ENCODE data around the gene PPM1L. TPM values are rescaled to one million over a fixed set of nuclear protein-coding genes. Genes with fewer than 3 reads are reported as not detected.

PPM1L gene
- total RNA-seq, 1 experiment from 2014 or later, result 13.2 TPM

GRCh38 chr3:160771811-160772459, 15.9 kb downstream of the PPM1L start:
- Histone ChIP-seq H3K79me2 (ENCODE audit: insufficient read depth, low read length) (no peaks in the 10 kb centered on the region), H3K9ac (ENCODE audit: low read length) (no peak overlapping the region), H3K4me2 (ENCODE audit: low read length) (no peak overlapping the region), H3K9me3 (ENCODE audit: control insufficient read depth in 1 of 2, insufficient read depth in 1 of 2, low read depth in 1 of 2, low read length in 2 of 2) (no peaks in the 10 kb centered on the region), H3K36me3 (ENCODE audit: control insufficient read depth in 1 of 2, insufficient read depth in 2 of 2, low read length in 2 of 2) (no peaks in the 10 kb centered on the region), H3K27me3 (ENCODE audit: insufficient read depth, low read length) (no peaks in the 10 kb centered on the region), H3K4me3 (replicated peaks in 1 of 2; ENCODE audit: low read depth in 1 of 2, low read length in 2 of 2) (no peak overlapping the region), H3K27ac (ENCODE audit: low read depth, low read length) (no peak overlapping the region), H3K9me2 (ENCODE audit: insufficient read depth) (no peaks in the 10 kb centered on the region), H2AFZ (ENCODE audit: low read depth, low read length, poor library complexity, severe bottlenecking) (no peak overlapping the region), H3K4me1 (ENCODE audit: control insufficient read depth in 1 of 2, insufficient read depth in 2 of 2, low read length in 2 of 2) (no peaks in the 10 kb centered on the region), H4K20me1 (ENCODE audit: insufficient read depth) (no peaks in the 10 kb centered on the region; the same call in 1 of the 2 replicates)
- DNase-seq (ENCODE audit: low read depth, low spot score), result no peak
- no TSS peak for BruUV-seq (replicated peaks)
- ChIA-PET POLR2A (interaction anchor here (0.7 kb wide), 1 partner anchor 16 kb away, joined by 3 read pairs; no protein-coding TSS in a partner anchor), CTCF (no interaction called here), RAD21 (ENCODE audit: low non-redundant PET in 1 of 2, low total read pairs in 2 of 2, uncharacterized antibody in 2 of 2, unreplicated experiment in 2 of 2) (no interaction called here)
- intact Hi-C loops (cut with micrococcal nuclease), result no loop called here
- TF ChIP-seq ZFX (IDR thresholded peaks at IDR 0.05) (no peak), MAX (IDR thresholded peaks at IDR 0.05) (no peak)
- ATAC-seq, result no peak

- Histone ChIP-seq H3K9ac (ENCODE audit: low read length) (no peak overlapping the region), H3K79me2 (ENCODE audit: insufficient read depth, low read length) (no peaks in the 10 kb centered on the region), H2AFZ (ENCODE audit: low read depth, low read length, poor library complexity, severe bottlenecking) (no peak overlapping the region), H4K20me1 (ENCODE audit: insufficient read depth) (no peaks in the 10 kb centered on the region; the same call in 1 of the 2 replicates), H3K4me2 (ENCODE audit: low read length) (no peak overlapping the region), H3K27me3 (ENCODE audit: insufficient read depth, low read length) (no peaks in the 10 kb centered on the region), H3K4me3 (replicated peaks in 1 of 2; ENCODE audit: low read depth in 1 of 2, low read length in 2 of 2) (no peak overlapping the region), H3K36me3 (ENCODE audit: control insufficient read depth in 1 of 2, insufficient read depth in 2 of 2, low read length in 2 of 2) (no peaks in the 10 kb centered on the region), H3K9me3 (ENCODE audit: control insufficient read depth in 1 of 2, insufficient read depth in 1 of 2, low read depth in 1 of 2, low read length in 2 of 2) (no peaks in the 10 kb centered on the region), H3K9me2 (ENCODE audit: insufficient read depth) (no peaks in the 10 kb centered on the region), H3K4me1 (ENCODE audit: control insufficient read depth in 1 of 2, insufficient read depth in 2 of 2, low read length in 2 of 2) (no peaks in the 10 kb centered on the region), H3K27ac (ENCODE audit: low read depth, low read length) (no peak overlapping the region)
- RAD21 ChIA-PET (ENCODE audit: low non-redundant PET in 1 of 2, low total read pairs in 2 of 2, uncharacterized antibody in 2 of 2, unreplicated experiment in 2 of 2), result no interaction called here
- intact Hi-C loops (cut with micrococcal nuclease), result no loop called here
- DNase-seq (ENCODE audit: low read depth, low spot score), result no peak
- CTCF ChIA-PET, result no interaction called here
- ATAC-seq, result no peak
- BruUV-seq (replicated peaks), result no TSS peak
- POLR2A ChIA-PET, result no interaction called here
- TF ChIP-seq EZH2phosphoT487 (IDR thresholded peaks at IDR 0.05; ENCODE audit: borderline replicate concordance) (no peak), CBX3 (IDR thresholded peaks at IDR 0.05; ENCODE audit: low read depth) (no peak), JUND (IDR thresholded peaks at IDR 0.05) (no peak), SIN3A (IDR thresholded peaks at IDR 0.05; ENCODE audit: low read depth) (no peak), EGR1 (IDR thresholded peaks at IDR 0.05; ENCODE audit: low read depth) (no peak), ZNF274 (IDR thresholded peaks at IDR 0.05; ENCODE audit: low read depth, low read length) (no peak), EZH2 (IDR thresholded peaks at IDR 0.05) (no peak), REST (IDR thresholded peaks at IDR 0.05; ENCODE audit: low read depth) (no peak), ZFX (IDR thresholded peaks at IDR 0.05) (no peak), POLR2A (IDR thresholded peaks at IDR 0.05; ENCODE audit: borderline replicate concordance, extremely low read depth, insufficient read depth, insufficient read length) (no peak), ATF3 (IDR thresholded peaks at IDR 0.05) (no peak), CTCF (IDR thresholded peaks at IDR 0.05 in 2 of 3, conservative IDR thresholded peaks at IDR 0.05 in 1 of 3; ENCODE audit: borderline replicate concordance in 1 of 3, insufficient read depth in 1 of 3, low read depth in 2 of 3, low read length in 2 of 3) (no peak), TCF7L2 (IDR thresholded peaks at IDR 0.05; ENCODE audit: borderline replicate concordance, extremely low read depth, insufficient read depth, insufficient read length) (no peak), YY1 (IDR thresholded peaks at IDR 0.05; ENCODE audit: extremely low read depth, insufficient replicate concordance, low read depth, low read length) (no peak)
These were observed 17.7 kb downstream of the PPM1L start for GRCh38 chr3:160773722-160774121.

Measured in HCT116 (cell line).